GM23248 (cell line): ENCODE measurements around the gene SLC39A1. TPM values are rescaled to one million over a fixed set of nuclear protein-coding genes. Genes with fewer than 3 reads are reported as not detected.
"Not testable (repeated sequence)": the region's sequence is repeated elsewhere in the genome, so short reads cannot be mapped to it uniquely, and the experiment has no call there.

Experiments used
- DNase-seq: peaks from one replicate; pipeline ENCODE4 v3.0.0-alpha.2; 2015
- H2AFZ ChIP-seq: fragments of 200-600 bp; sonication (generic); 2 replicates; pipeline ENCODE4 v1.6.1; 2016; ENCODE audit warnings: antibody characterized with exemption
- H3F3A ChIP-seq: fragments of 200-600 bp; sonication (generic); 2 replicates; pipeline ENCODE4 v1.6.1; 2016; ENCODE audit warnings: mild to moderate bottlenecking, antibody characterized with exemption, mixed run types; ENCODE audit not compliant: insufficient read depth
- H3K27ac ChIP-seq: fragments of 200-600 bp; sonication (generic); 2 replicates; pipeline ENCODE4 v1.5.1; 2016; ENCODE audit warnings: mild to moderate bottlenecking
- H3K27me3 ChIP-seq: fragments of 200-600 bp; sonication (generic); replicated peaks from 2 replicates; pipeline ENCODE4 v1.6.1; 2016; ENCODE audit warnings: mild to moderate bottlenecking; ENCODE audit not compliant: insufficient read depth
- H3K36me3 ChIP-seq: fragments of 200-600 bp; sonication (generic); 2 replicates; pipeline ENCODE4 v1.6.1; 2016; ENCODE audit warnings: low read depth, mild to moderate bottlenecking
- H3K4me1 ChIP-seq: fragments of 200-600 bp; sonication (generic); 2 replicates; pipeline ENCODE4 v1.6.1; 2016; ENCODE audit warnings: mild to moderate bottlenecking; ENCODE audit not compliant: insufficient read depth
- H3K4me2 ChIP-seq: fragments of 200-600 bp; sonication (generic); one replicate; pipeline ENCODE4 v1.6.1; 2016; ENCODE audit warnings: mild to moderate bottlenecking; ENCODE audit not compliant: unreplicated experiment
- H3K4me3 ChIP-seq: fragments of 200-600 bp; sonication (generic); 2 replicates; pipeline ENCODE4 v1.5.1; 2016; ENCODE audit warnings: mild to moderate bottlenecking
- H3K79me2 ChIP-seq: fragments of 200-600 bp; sonication (generic); 2 replicates; pipeline ENCODE4 v1.6.1; 2016; ENCODE audit warnings: mild to moderate bottlenecking; ENCODE audit not compliant: insufficient read depth
- H3K9ac ChIP-seq: fragments of 200-600 bp; sonication (generic); 2 replicates; pipeline ENCODE4 v1.6.1; 2016; ENCODE audit warnings: mild to moderate bottlenecking
- H3K9me2 ChIP-seq: fragments of 200-600 bp; sonication (generic); 2 replicates; pipeline ENCODE4 v1.6.1; 2016; ENCODE audit warnings: mixed run types, mild to moderate bottlenecking, moderate library complexity; ENCODE audit not compliant: insufficient read depth
- H3K9me3 ChIP-seq: fragments of 200-600 bp; sonication (generic); one replicate; pipeline ENCODE4 v1.6.1; 2017; ENCODE audit warnings: low read depth
- H4K20me1 ChIP-seq: fragments of 200-600 bp; sonication (generic); 2 replicates; pipeline ENCODE4 v1.6.0; 2016; ENCODE audit not compliant: insufficient read depth
- EZH2 ChIP-seq: fragments of 200-600 bp; sonication (generic); IDR thresholded peaks from 2 replicates; pipeline ENCODE4 v1.6.1; 2018; ENCODE audit warnings: antibody characterized with exemption, mild to moderate bottlenecking; ENCODE audit not compliant: insufficient read depth, poor library complexity, severe bottlenecking
- EZH2phosphoT487 ChIP-seq: fragments of 200-600 bp; sonication (generic); IDR thresholded peaks from 2 replicates; pipeline ENCODE4 v1.6.1; 2018; ENCODE audit warnings: antibody characterized with exemption, moderate library complexity, mild to moderate bottlenecking, low read depth; ENCODE audit not compliant: insufficient read depth
- WGBS, 2 experiments: methylation state at CpG; one replicate each; pipeline ENCODE4 v1.1.6; 2015 to 2017; ENCODE audit warnings: low lambda C conversion rate in 2 of 2, low coverage in 1 of 2; ENCODE audit errors: missing lambda C conversion rate in 2 of 2; 5-methylcytosine and 5-hydroxymethylcytosine counted together
- in situ Hi-C: fragments of 300-500 bp; cut with MboI; formaldehyde crosslinking; loops from 2 replicates; pipeline ENCODE4 v1.15.0; 2020
- polyA plus RNA-seq: library from polyadenylated mRNA; unstranded; fragments of >200 nt; fragmentation: Nextera tagmentation; extraction: Ambion mirVana; gene quantifications from 2 replicates; pipeline ENCODE4 v1.2.1, GENCODE V29; 2016
- total RNA-seq: library from RNA; depleted of rRNA; stranded (reverse); fragments of >200 nt; shearing (Covaris generic); gene quantifications from 2 replicates; pipeline ENCODE4 v1.2.3, GENCODE V29; 2014; rRNA removed

Gene SLC39A1, protein sequence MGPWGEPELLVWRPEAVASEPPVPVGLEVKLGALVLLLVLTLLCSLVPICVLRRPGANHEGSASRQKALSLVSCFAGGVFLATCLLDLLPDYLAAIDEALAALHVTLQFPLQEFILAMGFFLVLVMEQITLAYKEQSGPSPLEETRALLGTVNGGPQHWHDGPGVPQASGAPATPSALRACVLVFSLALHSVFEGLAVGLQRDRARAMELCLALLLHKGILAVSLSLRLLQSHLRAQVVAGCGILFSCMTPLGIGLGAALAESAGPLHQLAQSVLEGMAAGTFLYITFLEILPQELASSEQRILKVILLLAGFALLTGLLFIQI
- total RNA-seq = 120 and 141 TPM in 2 replicates
- polyA plus RNA-seq = 91.9 and 93.1 TPM in 2 replicates

DNA sequence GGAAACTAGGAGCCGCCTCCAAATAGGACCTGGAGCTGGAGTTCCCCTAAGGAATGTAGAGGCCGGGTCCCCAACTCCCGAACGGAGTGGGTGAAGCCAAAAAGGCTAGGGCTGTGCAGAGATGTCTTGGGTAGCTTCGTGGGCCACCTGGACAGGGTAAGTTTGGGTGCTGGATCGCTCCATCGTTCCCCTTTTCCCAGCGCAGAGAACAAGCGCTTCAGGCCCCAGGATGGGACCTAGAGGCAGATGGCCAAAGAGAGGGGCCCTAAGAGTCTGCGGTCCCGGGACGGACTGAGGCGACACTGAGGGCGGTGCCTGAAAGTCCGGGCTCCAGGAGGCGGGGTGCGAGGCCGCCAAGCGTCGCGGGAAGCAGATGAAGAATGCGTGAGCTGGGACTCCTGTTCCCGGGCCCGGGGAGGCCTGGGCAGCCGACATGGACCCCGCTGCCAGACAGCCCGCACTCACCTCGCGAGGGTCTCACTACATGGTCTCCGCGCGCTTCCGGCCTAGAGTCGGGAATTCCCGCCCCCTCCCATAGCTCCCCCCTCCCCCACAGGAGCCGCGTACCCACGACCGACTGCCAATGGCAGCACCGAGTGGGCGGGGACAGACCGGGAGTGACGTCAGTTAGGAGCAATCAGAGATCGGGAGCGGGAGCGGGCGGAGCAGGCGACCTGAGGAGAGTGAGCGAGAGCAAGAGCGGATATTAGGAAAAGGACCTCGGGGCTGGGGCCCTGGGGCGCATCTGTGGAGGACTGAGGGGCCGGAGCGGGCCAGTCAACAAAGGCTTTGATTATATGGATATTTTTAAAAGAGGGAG lies at the start of gene SLC39A1:
TSS of gene SLC39A1 (minus strand) at position 508 of the 820 bp plus-strand sequence. CDS start 822 bp downstream, outside the sequence.
- peak within 1 kb of the TSS; percentile 88 for H3K9ac ChIP-seq
- no peaks in the 10 kb centered on the region for H3K36me3 ChIP-seq
- H2AFZ ChIP-seq = peak within 1 kb of the TSS; percentile 75
- peak; percentile 98 for DNase-seq
- H3K4me1 ChIP-seq = peaks cover 16% of the 10 kb centered on the region
- WGBS, 2 experiments = 1% methylated on average over 43 to 53 of the region's 54 CpGs
- TF ChIP-seq EZH2phosphoT487 (no peak), EZH2 (no peak)
- H3K4me2 ChIP-seq = peak within 1 kb of the TSS; percentile 94
- H3F3A ChIP-seq = peaks cover 22% of the 10 kb centered on the region
- peaks cover 48% of the 10 kb centered on the region for H3K79me2 ChIP-seq
- H3K9me3 ChIP-seq = no peaks in the 10 kb centered on the region
- H4K20me1 ChIP-seq = no peaks in the 10 kb centered on the region
- peak within 1 kb of the TSS; percentile 81 for H3K27ac ChIP-seq
- in situ Hi-C loops = no loop called here
- peak within 1 kb of the TSS; percentile 77 for H3K4me3 ChIP-seq
- no peaks in the 10 kb centered on the region for H3K9me2 ChIP-seq
- no peaks in the 10 kb centered on the region for H3K27me3 ChIP-seq

GRCh38 chr1:154012543-154012942 lies 49.2 kb upstream of the SLC39A1 start:
- H3F3A ChIP-seq, H3K9ac ChIP-seq, H3K4me1 ChIP-seq, DNase-seq, H4K20me1 ChIP-seq, in situ Hi-C loops, H3K27ac ChIP-seq, H2AFZ ChIP-seq, H3K79me2 ChIP-seq, H3K36me3 ChIP-seq, H3K27me3 ChIP-seq, H3K4me2 ChIP-seq, H3K9me2 ChIP-seq, H3K9me3 ChIP-seq, H3K4me3 ChIP-seq: not testable (repeated sequence)
- WGBS, 2 experiments = 96 to 100% methylated on average over 6 to 14 of the region's 14 CpGs

GRCh38 chr1:154012129-154012528 lies 48.8 kb upstream of the SLC39A1 start:
- in situ Hi-C loops = no loop called here
- no peak for TF ChIP-seq EZH2phosphoT487
- no peak for TF ChIP-seq EZH2

GRCh38 chr1:154006136-154006535 lies 42.8 kb upstream of the SLC39A1 start:
- Histone ChIP-seq H3K4me3 (no peak overlapping the region), H4K20me1 (no peaks in the 10 kb centered on the region), H3K9ac (no peak overlapping the region), H3K27me3 (no peaks in the 10 kb centered on the region), H3K4me2 (no peak overlapping the region), H3K9me3 (no peaks in the 10 kb centered on the region), H3F3A (no peaks in the 10 kb centered on the region), H3K36me3 (no peaks in the 10 kb centered on the region), H3K27ac (peak overlapping the region; percentile 40; the same call in 1 of the 2 replicates), H3K9me2 (no peaks in the 10 kb centered on the region), H3K79me2 (no peaks in the 10 kb centered on the region), H2AFZ (no peak overlapping the region), H3K4me1 (peaks cover 9% of the 10 kb centered on the region)
- TF ChIP-seq EZH2phosphoT487 (no peak), EZH2 (no peak)
- in situ Hi-C loops = no loop called here
- WGBS, 2 experiments = 99 to 100% methylated on average over 3 of the region's 3 CpGs
- peak; percentile 61 for DNase-seq

More at GRCh38 chr1:154012129-154012528, 48.8 kb upstream of the SLC39A1 start:
- no peak overlapping the region for H3K27ac ChIP-seq
- no peaks in the 10 kb centered on the region for H3K27me3 ChIP-seq
- no peak for DNase-seq
- peaks cover 9% of the 10 kb centered on the region; the same call in 1 of the 2 replicates for H3K4me1 ChIP-seq
- H2AFZ ChIP-seq = no peak overlapping the region
- no peaks in the 10 kb centered on the region for H3K9me2 ChIP-seq
- 83 to 91% methylated on average over 1 of the region's 1 CpG for WGBS, 2 experiments
- no peaks in the 10 kb centered on the region for H3K9me3 ChIP-seq
- H3F3A ChIP-seq = no peaks in the 10 kb centered on the region
- H4K20me1 ChIP-seq = no peaks in the 10 kb centered on the region
- no peaks in the 10 kb centered on the region for H3K36me3 ChIP-seq
- no peaks in the 10 kb centered on the region for H3K79me2 ChIP-seq
- H3K4me3 ChIP-seq = no peak overlapping the region
- no peak overlapping the region for H3K4me2 ChIP-seq
- H3K9ac ChIP-seq = no peak overlapping the region
